ENCODE data around the gene BBS9.

Gene BBS9

DNA sequence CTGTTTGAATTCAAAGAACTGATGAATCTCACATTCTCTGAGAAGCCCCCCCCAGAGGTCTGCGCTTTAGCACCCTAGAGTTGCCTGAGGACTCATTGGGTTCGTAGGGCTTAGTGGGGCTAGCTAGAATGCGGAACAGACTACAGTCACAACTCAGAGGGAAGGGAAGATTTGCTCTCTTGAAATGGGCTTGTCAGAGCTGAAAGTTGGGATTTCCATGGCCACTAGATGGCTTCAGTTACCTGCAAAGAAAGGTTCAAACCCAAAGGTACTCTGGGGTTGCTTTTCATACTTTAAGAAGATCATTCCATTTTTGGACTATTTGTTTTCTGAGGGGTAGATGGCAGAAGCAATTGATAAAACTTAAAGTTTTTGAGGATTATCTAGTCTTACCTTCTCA is 205.0 kb downstream of the BBS9 start:
- no peaks in the 10 kb centered on the region for H3K27me3 ChIP-seq
- TF ChIP-seq CTCF (IDR thresholded peaks at IDR 0.05): no peak
- H3K9me3 ChIP-seq: no peaks in the 10 kb centered on the region
- H3K4me3 ChIP-seq: no peak overlapping the region
- no peak overlapping the region for H3K27ac ChIP-seq
- intact Hi-C loops (cut with DNase I; ENCODE audit: low total_unique reads): loop anchor here (10.0 kb wide), 1 partner anchor 50 kb away; no protein-coding TSS in a partner anchor
- no peaks in the 10 kb centered on the region for H3K4me1 ChIP-seq
- H3K36me3 ChIP-seq: no peaks in the 10 kb centered on the region
- no peak for DNase-seq

GRCh38 chr7:33336820-33337219 is 207.5 kb downstream of the BBS9 start:
- Histone ChIP-seq H3K4me3 (no peak overlapping the region), H3K36me3 (peaks cover 0 to 4% (median 3%) of the 10 kb centered on the region in 3 donors), H3K27ac (no peak overlapping the region), H3K27me3 (no peaks in the 10 kb centered on the region), H3K4me1 (no peaks in the 10 kb centered on the region), H3K9me3 (no peaks in the 10 kb centered on the region)
- intact Hi-C loops (cut with DNase I; ENCODE audit: low total_unique reads): loop anchor here (10.0 kb wide), 1 partner anchor 52 kb away; no protein-coding TSS in a partner anchor
- TF ChIP-seq CTCF (IDR thresholded peaks at IDR 0.05): no peak
- no peak for DNase-seq

DNA sequence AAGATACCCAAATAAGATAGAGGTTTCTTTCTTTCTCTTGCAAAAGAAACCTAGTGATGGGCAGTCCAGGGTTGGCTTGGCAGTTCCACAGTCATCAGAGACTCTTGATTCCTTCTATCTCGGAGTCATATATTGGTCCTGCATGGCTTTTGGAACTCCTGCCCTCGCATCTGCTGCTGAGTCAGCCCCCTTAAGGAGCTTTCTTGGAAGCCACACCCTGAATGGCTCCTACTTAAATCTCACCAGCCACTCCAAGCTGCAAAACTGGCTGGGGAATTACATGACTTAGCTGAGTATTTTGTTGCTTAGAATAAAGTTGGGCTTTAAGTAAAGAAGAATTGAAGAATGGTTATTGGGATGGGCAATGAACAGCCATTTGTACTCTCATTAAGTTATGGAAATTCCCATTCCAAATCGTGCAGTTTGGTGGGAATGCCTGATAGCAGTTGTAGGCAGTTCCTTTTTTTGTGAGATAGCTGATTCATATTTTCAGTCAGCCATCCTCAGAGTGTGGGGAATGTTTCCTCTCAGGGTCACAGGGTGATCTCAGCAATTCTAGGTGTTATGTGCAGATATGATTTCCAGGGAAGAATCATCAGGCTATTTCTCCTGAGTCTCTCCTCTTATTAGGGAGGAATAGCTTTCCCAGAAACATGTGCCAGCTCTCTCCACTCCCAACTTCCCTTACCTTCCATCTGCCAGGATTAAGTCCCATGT is 209.9 kb downstream of the BBS9 start:
- Histone ChIP-seq H3K27me3 (no peaks in the 10 kb centered on the region), H3K27ac (no peak overlapping the region), H3K4me1 (no peaks in the 10 kb centered on the region), H3K9me3 (no peaks in the 10 kb centered on the region), H3K4me3 (no peak overlapping the region), H3K36me3 (peaks cover 0 to 4% (median 3%) of the 10 kb centered on the region in 3 donors)
- intact Hi-C loops (cut with DNase I; ENCODE audit: low total_unique reads): loop anchor here (10.0 kb wide), 1 partner anchor 54 kb away; no protein-coding TSS in a partner anchor
- DNase-seq: no peak
- no peak for TF ChIP-seq CTCF (IDR thresholded peaks at IDR 0.05)

DNA sequence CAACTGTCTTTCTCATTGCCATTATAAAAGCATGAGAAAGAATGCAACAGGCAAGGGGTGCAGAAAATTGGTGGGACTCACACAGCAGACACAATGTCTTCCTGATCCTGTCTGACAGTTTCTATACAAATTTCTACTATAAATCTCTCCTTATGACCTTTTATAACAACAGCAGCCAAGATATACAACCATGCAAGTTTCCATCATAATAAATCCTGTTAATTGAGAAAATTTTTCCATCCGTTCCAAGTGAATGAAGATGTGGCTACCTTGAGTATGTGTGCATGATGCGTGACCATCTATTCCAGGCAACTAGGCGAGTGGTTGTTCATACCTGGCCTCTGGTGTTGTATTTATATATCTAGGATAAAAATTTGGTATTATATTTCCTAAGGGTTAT is 216.7 kb downstream of the BBS9 start:
- no peak overlapping the region for H3K4me3 ChIP-seq
- H3K36me3 ChIP-seq: peaks cover 8 to 9% (median 9%) of the 10 kb centered on the region in 3 donors
- DNase-seq: no peak
- no peaks in the 10 kb centered on the region for H3K9me3 ChIP-seq
- TF ChIP-seq CTCF (IDR thresholded peaks at IDR 0.05): no peak
- H3K4me1 ChIP-seq: no peaks in the 10 kb centered on the region
- no peak overlapping the region for H3K27ac ChIP-seq
- intact Hi-C loops (cut with DNase I; ENCODE audit: low total_unique reads): no loop called here
- H3K27me3 ChIP-seq: no peaks in the 10 kb centered on the region

GRCh38 chr7:33350577-33350976 is 221.2 kb downstream of the BBS9 start:
- no peak for TF ChIP-seq CTCF (IDR thresholded peaks at IDR 0.05)
- Histone ChIP-seq H3K9me3 (no peaks in the 10 kb centered on the region), H3K4me3 (no peak overlapping the region), H3K36me3 (peaks cover 6 to 11% (median 8%) of the 10 kb centered on the region in 3 donors), H3K27me3 (no peaks in the 10 kb centered on the region), H3K27ac (no peak overlapping the region), H3K4me1 (no peaks in the 10 kb centered on the region)
- intact Hi-C loops (cut with DNase I; ENCODE audit: low total_unique reads): no loop called here
- DNase-seq: no peak
